Measurements from ENCODE around the gene ARHGAP42.

The ARHGAP42 gene

DNA sequence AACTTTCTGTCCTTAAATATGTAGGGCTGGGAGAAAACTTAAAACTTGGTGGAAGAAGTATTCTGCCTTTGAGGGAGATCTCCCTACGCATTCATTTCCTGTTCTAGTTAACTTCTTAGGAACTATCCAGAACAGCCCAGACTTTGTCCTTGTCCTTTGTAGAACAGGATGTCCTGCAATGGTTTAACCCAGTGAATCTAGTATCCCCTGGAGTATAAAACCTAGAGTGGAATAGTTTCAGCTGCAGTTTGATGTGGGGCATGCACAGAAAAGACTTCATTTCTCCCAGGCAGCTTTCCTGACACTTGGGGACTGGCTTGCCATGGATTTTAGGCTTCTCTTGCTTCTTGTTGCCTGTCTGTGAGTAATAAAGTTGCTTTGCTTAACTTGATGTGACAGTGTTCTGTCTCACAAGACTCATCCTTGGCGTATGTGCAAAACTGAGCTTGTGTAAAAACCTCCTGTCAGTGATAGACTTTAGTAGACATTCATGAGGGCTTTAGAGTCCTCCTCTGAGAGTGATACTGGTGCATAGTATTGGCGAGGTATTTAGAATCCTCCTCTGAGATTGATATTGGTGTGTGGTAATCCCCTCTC, 28.2 kb downstream of the ARHGAP42 start:
- Histone ChIP-seq H3K36me3 (no peaks in the 10 kb centered on the region), H3K27ac (no peak overlapping the region), H3K9me3 (no peaks in the 10 kb centered on the region), H3K27me3 (no peaks in the 10 kb centered on the region), H3K4me1 (ENCODE audit: control insufficient read depth in 1 of 2, insufficient read depth in 1 of 2, low read depth in 1 of 2, low read length in 1 of 2) (no peaks in the 10 kb centered on the region), H3K4me3 (ENCODE audit: low read depth in 1 of 2, low read length in 1 of 2) (no peak overlapping the region)
- TF ChIP-seq, protein P1, sequence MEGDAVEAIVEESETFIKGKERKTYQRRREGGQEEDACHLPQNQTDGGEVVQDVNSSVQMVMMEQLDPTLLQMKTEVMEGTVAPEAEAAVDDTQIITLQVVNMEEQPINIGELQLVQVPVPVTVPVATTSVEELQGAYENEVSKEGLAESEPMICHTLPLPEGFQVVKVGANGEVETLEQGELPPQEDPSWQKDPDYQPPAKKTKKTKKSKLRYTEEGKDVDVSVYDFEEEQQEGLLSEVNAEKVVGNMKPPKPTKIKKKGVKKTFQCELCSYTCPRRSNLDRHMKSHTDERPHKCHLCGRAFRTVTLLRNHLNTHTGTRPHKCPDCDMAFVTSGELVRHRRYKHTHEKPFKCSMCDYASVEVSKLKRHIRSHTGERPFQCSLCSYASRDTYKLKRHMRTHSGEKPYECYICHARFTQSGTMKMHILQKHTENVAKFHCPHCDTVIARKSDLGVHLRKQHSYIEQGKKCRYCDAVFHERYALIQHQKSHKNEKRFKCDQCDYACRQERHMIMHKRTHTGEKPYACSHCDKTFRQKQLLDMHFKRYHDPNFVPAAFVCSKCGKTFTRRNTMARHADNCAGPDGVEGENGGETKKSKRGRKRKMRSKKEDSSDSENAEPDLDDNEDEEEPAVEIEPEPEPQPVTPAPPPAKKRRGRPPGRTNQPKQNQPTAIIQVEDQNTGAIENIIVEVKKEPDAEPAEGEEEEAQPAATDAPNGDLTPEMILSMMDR (IDR thresholded peaks at IDR 0.05), result no peak

DNA sequence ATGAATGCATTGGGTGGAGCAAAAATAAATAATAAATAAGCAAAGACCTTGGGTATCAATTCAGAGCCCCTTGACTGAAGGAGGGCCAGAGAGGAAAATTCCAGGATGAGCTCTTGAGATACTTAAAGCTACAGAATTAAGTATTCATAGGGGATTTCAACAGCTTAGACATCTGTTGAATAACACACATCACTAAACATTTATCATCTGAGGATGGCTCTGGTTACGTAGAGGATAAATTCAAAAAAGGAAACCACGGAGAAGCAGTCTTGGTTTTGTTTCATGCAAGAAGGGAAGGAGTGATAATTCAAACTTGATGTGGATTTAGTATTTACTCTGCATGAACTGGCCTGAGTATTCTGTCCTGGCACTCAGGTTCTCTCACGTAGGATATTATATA, 29.8 kb downstream of the ARHGAP42 start:
- Histone ChIP-seq H3K27ac (no peak overlapping the region), H3K4me1 (ENCODE audit: control insufficient read depth in 1 of 2, insufficient read depth in 1 of 2, low read depth in 1 of 2, low read length in 1 of 2) (no peaks in the 10 kb centered on the region), H3K9me3 (no peaks in the 10 kb centered on the region), H3K27me3 (no peaks in the 10 kb centered on the region), H3K4me3 (ENCODE audit: low read depth in 1 of 2, low read length in 1 of 2) (no peak overlapping the region), H3K36me3 (no peaks in the 10 kb centered on the region)
- TF ChIP-seq, protein P1 (IDR thresholded peaks at IDR 0.05), result no peak

DNA sequence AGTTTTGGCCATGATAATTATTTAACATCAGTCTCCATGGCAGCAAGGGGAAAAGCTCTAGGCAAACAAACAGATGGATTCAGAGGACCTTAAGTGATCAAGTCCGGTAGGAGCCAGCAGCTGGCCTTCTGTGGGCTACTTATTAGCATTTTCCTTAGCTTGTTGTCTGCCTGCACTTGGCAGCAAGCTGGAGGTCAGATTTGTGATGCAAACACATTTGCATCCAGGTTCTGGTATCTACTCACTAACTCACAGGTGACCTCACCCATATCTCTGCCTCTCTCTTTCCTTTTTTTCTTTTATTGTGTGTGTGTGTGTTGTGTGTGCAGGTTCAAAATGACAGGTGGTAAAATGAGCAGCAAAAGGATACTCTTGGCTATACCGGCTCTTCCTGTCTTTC, 32.3 kb downstream of the ARHGAP42 start:
- no peaks in the 10 kb centered on the region for H3K36me3 ChIP-seq
- H3K4me1 ChIP-seq (ENCODE audit: control insufficient read depth in 1 of 2, insufficient read depth in 1 of 2, low read depth in 1 of 2, low read length in 1 of 2), result no peaks in the 10 kb centered on the region
- H3K27me3 ChIP-seq, result no peaks in the 10 kb centered on the region
- no peak overlapping the region for H3K4me3 ChIP-seq (ENCODE audit: low read depth in 1 of 2, low read length in 1 of 2)
- TF ChIP-seq, protein P1 (IDR thresholded peaks at IDR 0.05), result no peak
- no peaks in the 10 kb centered on the region for H3K9me3 ChIP-seq
- no peak overlapping the region for H3K27ac ChIP-seq

DNA sequence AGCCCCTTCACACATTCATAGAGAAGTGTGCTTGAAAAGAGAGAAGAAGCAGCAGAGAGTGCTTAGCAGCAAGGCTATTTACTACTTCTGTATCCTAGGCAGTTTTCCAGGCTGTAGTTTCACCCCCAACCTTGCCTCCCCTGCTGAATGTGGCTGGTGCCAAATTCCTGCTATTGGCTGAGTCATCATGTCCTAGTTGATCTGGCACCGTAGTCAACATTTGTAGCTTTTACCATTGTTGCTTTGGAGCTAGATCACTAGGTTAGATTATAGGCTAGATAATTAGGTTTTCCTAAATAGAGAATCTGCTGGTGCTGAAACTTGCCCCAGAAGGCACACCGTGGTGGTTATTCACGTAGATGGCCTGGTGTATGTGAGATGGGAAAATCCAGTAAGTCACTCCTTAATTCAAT, 32.7 kb downstream of the ARHGAP42 start:
- H3K9me3 ChIP-seq, result no peaks in the 10 kb centered on the region
- no peaks in the 10 kb centered on the region for H3K4me1 ChIP-seq (ENCODE audit: control insufficient read depth in 1 of 2, insufficient read depth in 1 of 2, low read depth in 1 of 2, low read length in 1 of 2)
- H3K27ac ChIP-seq, result no peak overlapping the region
- H3K27me3 ChIP-seq, result no peaks in the 10 kb centered on the region
- no peak overlapping the region for H3K4me3 ChIP-seq (ENCODE audit: low read depth in 1 of 2, low read length in 1 of 2)
- H3K36me3 ChIP-seq, result no peaks in the 10 kb centered on the region
- TF ChIP-seq, protein P1 (IDR thresholded peaks at IDR 0.05), result no peak

DNA sequence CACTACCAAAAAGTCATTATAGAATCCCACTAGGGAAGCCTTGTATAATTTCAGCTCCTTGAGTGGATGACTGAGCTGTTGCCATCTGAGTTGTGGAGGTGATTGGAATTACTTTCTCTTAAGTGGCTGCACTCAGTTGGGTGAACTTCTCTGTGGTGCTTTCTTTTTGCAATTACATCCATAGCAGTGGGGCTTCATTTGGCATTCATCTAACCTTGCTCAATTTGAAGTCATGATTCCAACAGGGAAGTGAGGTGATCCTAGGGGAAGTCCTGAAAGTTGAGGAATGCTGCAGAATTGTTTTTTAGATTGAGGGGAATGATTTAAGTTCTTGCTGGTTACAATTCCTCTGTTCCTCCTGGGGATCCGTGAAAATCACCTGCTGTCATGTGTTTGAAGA, 39.6 kb downstream of the ARHGAP42 start:
- Histone ChIP-seq H3K27ac (no peak overlapping the region), H3K4me1 (ENCODE audit: control insufficient read depth in 1 of 2, insufficient read depth in 1 of 2, low read depth in 1 of 2, low read length in 1 of 2) (no peaks in the 10 kb centered on the region), H3K27me3 (no peaks in the 10 kb centered on the region)

More for the DNA sequence above, 39.6 kb downstream of the ARHGAP42 start:
- H3K4me3 ChIP-seq (ENCODE audit: low read depth in 1 of 2, low read length in 1 of 2), result no peak overlapping the region
- no peaks in the 10 kb centered on the region for H3K9me3 ChIP-seq
- TF ChIP-seq, protein P1 (IDR thresholded peaks at IDR 0.05), result no peak
- no peaks in the 10 kb centered on the region for H3K36me3 ChIP-seq

All from neutrophil (primary cell).